HCT116 (cell line): Measurements from ENCODE around the gene SMPX. TPM values are rescaled to one million over a fixed set of nuclear protein-coding genes. Genes with fewer than 3 reads are reported as not detected.

Source experiments
- ATAC-seq: fragments of 200-7000 bp; cut with Tn5 transposase; 2 replicates; pipeline ENCODE4 v1.9.1; 2020; ENCODE audit warnings: mild to moderate bottlenecking, moderate library complexity
- BruUV-seq: library from RNA; stranded (reverse); fragments of 400-500 nt; replicated peaks from 2 replicates; lab custom pipeline; 2021; lab: Mats Ljungman, UMichigan
- CTCF ChIA-PET: fragments of 300-600 bp; sonication (Branson Sonifier 250); formaldehyde crosslinking; loops from one replicate; lab custom pipeline; 2021; ENCODE audit warnings: antibody characterized with exemption; lab: Charles Lee
- POLR2A ChIA-PET: fragments of 300-600, 350-600 bp; sonication (Branson Sonifier 250); formaldehyde crosslinking; loops from one replicate; lab custom pipeline; 2021; ENCODE audit warnings: antibody characterized with exemption; lab: Charles Lee
- RAD21 ChIA-PET, 2 experiments: fragments of 300-600 bp; sonication (Branson Sonifier 250); formaldehyde crosslinking; loops; one replicate each; lab custom pipeline; 2023; ENCODE audit warnings: low total read pairs in 2 of 2; ENCODE audit not compliant: uncharacterized antibody in 2 of 2, unreplicated experiment in 2 of 2, low non-redundant PET in 1 of 2; lab: Charles Lee
- DNase-seq: peaks from one replicate; pipeline ENCODE4 v3.0.0-alpha.2; 2010; ENCODE audit warnings: low read depth, low spot score
- H2AFZ ChIP-seq: fragments of 200-600 bp; shearing (Covaris generic), sonication (generic); 2 replicates; pipeline ENCODE4 v1.6.1; 2017; ENCODE audit warnings: low read depth, mixed run types, mixed read lengths, antibody characterized with exemption, low read length; ENCODE audit not compliant: poor library complexity, severe bottlenecking
- H3K27ac ChIP-seq: 2 replicates; pipeline ENCODE4 v1.5.1; 2012; ENCODE audit warnings: low read depth, low read length
- H3K27me3 ChIP-seq: fragments of 200-600 bp; sonication (generic); 2 replicates; pipeline ENCODE4 v1.6.1; 2016; ENCODE audit warnings: mixed run types, low read length, mixed read lengths; ENCODE audit not compliant: insufficient read depth
- H3K36me3 ChIP-seq, 2 experiments: fragments of 200-500 bp in 1 of 2; fragments of 200-600 bp in 1 of 2; sonication (Bioruptor generic) in 1 of 2; sonication (generic) in 1 of 2; 2 replicates each; pipeline versions ENCODE4 v1.5.1 to v1.6.1; 2014 to 2016; ENCODE audit warnings: low read length in 2 of 2, inconsistent platforms in 1 of 2, mixed read lengths in 1 of 2, mixed run types in 1 of 2; ENCODE audit not compliant: insufficient read depth in 2 of 2, control insufficient read depth in 1 of 2
- H3K4me1 ChIP-seq, 2 experiments: fragments of 200-600 bp in 1 of 2; sonication (generic) in 1 of 2; 2 replicates each; pipeline versions ENCODE4 v1.5.1 to v1.6.1; 2012 to 2017; ENCODE audit warnings: low read length in 2 of 2, inconsistent platforms in 1 of 2, mild to moderate bottlenecking in 1 of 2, mixed read lengths in 1 of 2, mixed run types in 1 of 2, moderate library complexity in 1 of 2; ENCODE audit not compliant: insufficient read depth in 2 of 2, control insufficient read depth in 1 of 2
- H3K4me2 ChIP-seq: fragments of 200-600 bp; sonication (generic); 2 replicates; pipeline ENCODE4 v1.6.1; 2017; ENCODE audit warnings: mixed run types, low read length, mixed read lengths
- H3K4me3 ChIP-seq, 2 experiments: fragments of 200-600 bp in 1 of 2; sonication (generic) in 1 of 2; replicated peaks in 1 of 2; 2 replicates each; pipeline ENCODE4 v1.5.1; 2011 to 2016; ENCODE audit warnings: low read length in 2 of 2, control low read depth in 1 of 2, low read depth in 1 of 2, mild to moderate bottlenecking in 1 of 2, mixed read lengths in 1 of 2, mixed run types in 1 of 2
- H3K79me2 ChIP-seq: fragments of 200-600 bp; sonication (generic); 2 replicates; pipeline ENCODE4 v1.6.1; 2017; ENCODE audit warnings: mild to moderate bottlenecking, mixed run types, low read length, moderate library complexity, mixed read lengths; ENCODE audit not compliant: insufficient read depth
- H3K9ac ChIP-seq: fragments of 200-600 bp; sonication (generic); 2 replicates; pipeline ENCODE4 v1.6.1; 2016; ENCODE audit warnings: low read length, mixed read lengths
- H3K9me2 ChIP-seq: fragments of 200-600 bp; sonication (generic), shearing (Covaris generic); 2 replicates; pipeline ENCODE4 v1.6.1; 2017; ENCODE audit warnings: mixed run types, mild to moderate bottlenecking, moderate library complexity; ENCODE audit not compliant: insufficient read depth
- H3K9me3 ChIP-seq, 2 experiments: fragments of 200-500 bp in 1 of 2; fragments of 200-600 bp in 1 of 2; sonication (Bioruptor generic) in 1 of 2; sonication (generic) in 1 of 2; 2 replicates each; pipeline ENCODE4 v1.6.1; 2014 to 2017; ENCODE audit warnings: low read length in 2 of 2, mixed read lengths in 2 of 2, inconsistent platforms in 1 of 2, low read depth in 1 of 2, mild to moderate bottlenecking in 1 of 2, mixed run types in 1 of 2, moderate library complexity in 1 of 2; ENCODE audit not compliant: control insufficient read depth in 1 of 2, insufficient read depth in 1 of 2
- H4K20me1 ChIP-seq: fragments of 200-600 bp; sonication (generic), shearing (Covaris generic); 2 replicates; pipeline ENCODE4 v1.6.1; 2017; ENCODE audit warnings: mixed run types, mild to moderate bottlenecking, moderate library complexity; ENCODE audit not compliant: insufficient read depth
- CBX3 ChIP-seq: IDR thresholded peaks from 2 replicates; pipeline ENCODE4 v1.6.1; 2012; ENCODE audit warnings: low read depth
- CEBPB ChIP-seq: IDR thresholded peaks from 2 replicates; pipeline ENCODE4 v1.6.1; 2012; ENCODE audit warnings: low read depth
- EGR1 ChIP-seq: IDR thresholded peaks from 2 replicates; pipeline ENCODE4 v1.6.1; 2012; ENCODE audit warnings: low read depth
- ELF1 ChIP-seq: IDR thresholded peaks from 2 replicates; pipeline ENCODE4 v1.6.1; 2012; ENCODE audit warnings: low read depth, borderline replicate concordance
- EZH2 ChIP-seq: fragments of 200-600 bp; sonication (generic); IDR thresholded peaks from 2 replicates; pipeline ENCODE4 v1.6.1; 2017; ENCODE audit warnings: antibody characterized with exemption, mixed run types
- JUND ChIP-seq: IDR thresholded peaks from 2 replicates; pipeline ENCODE4 v1.6.1; 2012
- POLR2A ChIP-seq: IDR thresholded peaks from 2 replicates; pipeline ENCODE4 v1.7.0; 2011; ENCODE audit warnings: borderline replicate concordance; ENCODE audit not compliant: insufficient read depth, insufficient read length; ENCODE audit errors: extremely low read depth
- POLR2AphosphoS5 ChIP-seq: IDR thresholded peaks from 2 replicates; pipeline ENCODE4 v1.6.1; 2011; ENCODE audit warnings: mild to moderate bottlenecking, low read depth, low read length, moderate library complexity
- RAD21 ChIP-seq: IDR thresholded peaks from 2 replicates; pipeline ENCODE4 v1.6.1; 2012; ENCODE audit warnings: low read depth, mild to moderate bottlenecking
- SIN3A ChIP-seq: IDR thresholded peaks from 2 replicates; pipeline ENCODE4 v1.6.1; 2012; ENCODE audit warnings: low read depth
- SP1 ChIP-seq: IDR thresholded peaks from 2 replicates; pipeline ENCODE4 v1.6.1; 2012; ENCODE audit warnings: low read depth
- SRF ChIP-seq: IDR thresholded peaks from 2 replicates; pipeline ENCODE4 v1.6.1; 2012; ENCODE audit warnings: low read depth
- YY1 ChIP-seq: IDR thresholded peaks from 2 replicates; pipeline ENCODE4 v1.6.1; 2011; ENCODE audit warnings: low read length, low read depth, moderate library complexity, mild to moderate bottlenecking; ENCODE audit not compliant: insufficient replicate concordance; ENCODE audit errors: extremely low read depth
- ZNF274 ChIP-seq: fragments of 200-500 bp; sonication (Bioruptor generic); IDR thresholded peaks from 2 replicates; pipeline ENCODE4 v1.6.1; 2014; ENCODE audit warnings: mild to moderate bottlenecking, low read depth, low read length, inconsistent platforms
- intact Hi-C: fragments of 100-400 bp; cut with micrococcal nuclease; formaldehyde crosslinking; loops from 2 replicates; pipeline ENCODE4 v1.10.0; 2022
- total RNA-seq: library from RNA; stranded (reverse); gene quantifications from one replicate; pipeline ENCODE4 v1.2.1, GENCODE V29; 2021; ENCODE audit not compliant: unreplicated experiment
- TF ChIP-seq, protein P1 (sequence below), 3 experiments: fragments of 200-600 bp in 1 of 3; sonication (generic) in 1 of 3; IDR thresholded peaks in 2 of 3; conservative IDR thresholded peaks in 1 of 3; 2 replicates each; pipeline ENCODE4 v1.5.1; 2012 to 2017; ENCODE audit warnings: low read depth in 2 of 3, low read length in 2 of 3, antibody characterized with exemption in 1 of 3, borderline replicate concordance in 1 of 3, control low read depth in 1 of 3, mild to moderate bottlenecking in 1 of 3, mixed read lengths in 1 of 3, mixed run types in 1 of 3, moderate library complexity in 1 of 3; ENCODE audit not compliant: insufficient read depth in 1 of 3
- TF ChIP-seq, protein P2 (sequence below): IDR thresholded peaks from 2 replicates; pipeline ENCODE4 v1.6.1; 2012
- TF ChIP-seq, protein P3 (sequence below): IDR thresholded peaks from 2 replicates; pipeline ENCODE4 v1.6.1; 2012
- TF ChIP-seq, protein P4 (sequence below): IDR thresholded peaks from 2 replicates; pipeline ENCODE4 v1.6.1; 2011; ENCODE audit warnings: mild to moderate bottlenecking, low read length, moderate library complexity; ENCODE audit not compliant: insufficient replicate concordance; ENCODE audit errors: extremely low read depth
- TF ChIP-seq, protein P5 (sequence below): IDR thresholded peaks from 2 replicates; pipeline ENCODE4 v1.6.1; 2012; ENCODE audit warnings: low read depth

Gene SMPX
- total RNA-seq, 1 experiment from 2014 or later, result 0.59 TPM

DNA sequence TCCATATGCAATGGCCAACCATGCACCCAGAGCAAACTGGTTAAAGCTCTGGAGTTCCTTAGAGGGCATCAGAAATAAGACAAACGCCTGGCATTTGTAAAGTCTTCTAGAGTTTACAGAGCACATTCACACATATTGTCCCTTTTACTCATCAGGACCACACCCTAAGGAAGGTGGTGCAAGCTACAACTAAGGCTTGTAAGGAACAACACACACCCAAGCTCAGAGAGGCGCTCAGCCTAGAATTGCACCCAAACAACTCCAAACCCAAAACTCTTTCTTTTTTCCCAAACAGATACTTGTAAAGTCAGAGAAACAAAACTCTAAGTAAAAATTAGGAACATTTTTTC is 46.1 kb downstream of the SMPX start:
- BruUV-seq, result no TSS peak
- no peak for ATAC-seq

More for the DNA sequence above, 46.1 kb downstream of the SMPX start:
- Histone ChIP-seq H3K27ac (no peak overlapping the region), H4K20me1 (no peaks in the 10 kb centered on the region), H3K9me3 (no peaks in the 10 kb centered on the region), H3K9ac (no peak overlapping the region), H3K36me3 (no peaks in the 10 kb centered on the region), H3K79me2 (no peaks in the 10 kb centered on the region), H3K4me3 (no peak overlapping the region), H3K9me2 (no peaks in the 10 kb centered on the region), H3K4me2 (no peak overlapping the region), H3K27me3 (no peaks in the 10 kb centered on the region), H3K4me1 (no peaks in the 10 kb centered on the region), H2AFZ (no peak overlapping the region)
- ChIA-PET POLR2A (no interaction called here), RAD21 (no interaction called here), CTCF (no interaction called here)
- TF ChIP-seq YY1, result no peak
- TF ChIP-seq, protein P1, sequence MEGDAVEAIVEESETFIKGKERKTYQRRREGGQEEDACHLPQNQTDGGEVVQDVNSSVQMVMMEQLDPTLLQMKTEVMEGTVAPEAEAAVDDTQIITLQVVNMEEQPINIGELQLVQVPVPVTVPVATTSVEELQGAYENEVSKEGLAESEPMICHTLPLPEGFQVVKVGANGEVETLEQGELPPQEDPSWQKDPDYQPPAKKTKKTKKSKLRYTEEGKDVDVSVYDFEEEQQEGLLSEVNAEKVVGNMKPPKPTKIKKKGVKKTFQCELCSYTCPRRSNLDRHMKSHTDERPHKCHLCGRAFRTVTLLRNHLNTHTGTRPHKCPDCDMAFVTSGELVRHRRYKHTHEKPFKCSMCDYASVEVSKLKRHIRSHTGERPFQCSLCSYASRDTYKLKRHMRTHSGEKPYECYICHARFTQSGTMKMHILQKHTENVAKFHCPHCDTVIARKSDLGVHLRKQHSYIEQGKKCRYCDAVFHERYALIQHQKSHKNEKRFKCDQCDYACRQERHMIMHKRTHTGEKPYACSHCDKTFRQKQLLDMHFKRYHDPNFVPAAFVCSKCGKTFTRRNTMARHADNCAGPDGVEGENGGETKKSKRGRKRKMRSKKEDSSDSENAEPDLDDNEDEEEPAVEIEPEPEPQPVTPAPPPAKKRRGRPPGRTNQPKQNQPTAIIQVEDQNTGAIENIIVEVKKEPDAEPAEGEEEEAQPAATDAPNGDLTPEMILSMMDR (IDR thresholded peaks at IDR 0.05 in 2 of 3, conservative IDR thresholded peaks at IDR 0.05 in 1 of 3; ENCODE audit: borderline replicate concordance in 1 of 3, insufficient read depth in 1 of 3, low read depth in 2 of 3, low read length in 2 of 3), result no peak
- no peak for TF ChIP-seq CEBPB
- no peak for TF ChIP-seq SP1
- no peak for TF ChIP-seq JUND
- no peak for TF ChIP-seq SRF
- TF ChIP-seq RAD21, result no peak
- no peak for TF ChIP-seq EZH2
- no peak for TF ChIP-seq ZNF274
- TF ChIP-seq, protein P2, sequence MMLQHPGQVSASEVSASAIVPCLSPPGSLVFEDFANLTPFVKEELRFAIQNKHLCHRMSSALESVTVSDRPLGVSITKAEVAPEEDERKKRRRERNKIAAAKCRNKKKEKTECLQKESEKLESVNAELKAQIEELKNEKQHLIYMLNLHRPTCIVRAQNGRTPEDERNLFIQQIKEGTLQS, result no peak
- TF ChIP-seq POLR2AphosphoS5, result no peak
- TF ChIP-seq SIN3A, result no peak
- no peak for TF ChIP-seq ELF1
- no peak for TF ChIP-seq EGR1
- TF ChIP-seq, protein P3, sequence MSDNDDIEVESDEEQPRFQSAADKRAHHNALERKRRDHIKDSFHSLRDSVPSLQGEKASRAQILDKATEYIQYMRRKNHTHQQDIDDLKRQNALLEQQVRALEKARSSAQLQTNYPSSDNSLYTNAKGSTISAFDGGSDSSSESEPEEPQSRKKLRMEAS, result no peak
- TF ChIP-seq, protein P4, sequence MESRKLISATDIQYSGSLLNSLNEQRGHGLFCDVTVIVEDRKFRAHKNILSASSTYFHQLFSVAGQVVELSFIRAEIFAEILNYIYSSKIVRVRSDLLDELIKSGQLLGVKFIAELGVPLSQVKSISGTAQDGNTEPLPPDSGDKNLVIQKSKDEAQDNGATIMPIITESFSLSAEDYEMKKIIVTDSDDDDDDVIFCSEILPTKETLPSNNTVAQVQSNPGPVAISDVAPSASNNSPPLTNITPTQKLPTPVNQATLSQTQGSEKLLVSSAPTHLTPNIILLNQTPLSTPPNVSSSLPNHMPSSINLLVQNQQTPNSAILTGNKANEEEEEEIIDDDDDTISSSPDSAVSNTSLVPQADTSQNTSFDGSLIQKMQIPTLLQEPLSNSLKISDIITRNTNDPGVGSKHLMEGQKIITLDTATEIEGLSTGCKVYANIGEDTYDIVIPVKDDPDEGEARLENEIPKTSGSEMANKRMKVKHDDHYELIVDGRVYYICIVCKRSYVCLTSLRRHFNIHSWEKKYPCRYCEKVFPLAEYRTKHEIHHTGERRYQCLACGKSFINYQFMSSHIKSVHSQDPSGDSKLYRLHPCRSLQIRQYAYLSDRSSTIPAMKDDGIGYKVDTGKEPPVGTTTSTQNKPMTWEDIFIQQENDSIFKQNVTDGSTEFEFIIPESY, result no peak
- TF ChIP-seq, protein P5, sequence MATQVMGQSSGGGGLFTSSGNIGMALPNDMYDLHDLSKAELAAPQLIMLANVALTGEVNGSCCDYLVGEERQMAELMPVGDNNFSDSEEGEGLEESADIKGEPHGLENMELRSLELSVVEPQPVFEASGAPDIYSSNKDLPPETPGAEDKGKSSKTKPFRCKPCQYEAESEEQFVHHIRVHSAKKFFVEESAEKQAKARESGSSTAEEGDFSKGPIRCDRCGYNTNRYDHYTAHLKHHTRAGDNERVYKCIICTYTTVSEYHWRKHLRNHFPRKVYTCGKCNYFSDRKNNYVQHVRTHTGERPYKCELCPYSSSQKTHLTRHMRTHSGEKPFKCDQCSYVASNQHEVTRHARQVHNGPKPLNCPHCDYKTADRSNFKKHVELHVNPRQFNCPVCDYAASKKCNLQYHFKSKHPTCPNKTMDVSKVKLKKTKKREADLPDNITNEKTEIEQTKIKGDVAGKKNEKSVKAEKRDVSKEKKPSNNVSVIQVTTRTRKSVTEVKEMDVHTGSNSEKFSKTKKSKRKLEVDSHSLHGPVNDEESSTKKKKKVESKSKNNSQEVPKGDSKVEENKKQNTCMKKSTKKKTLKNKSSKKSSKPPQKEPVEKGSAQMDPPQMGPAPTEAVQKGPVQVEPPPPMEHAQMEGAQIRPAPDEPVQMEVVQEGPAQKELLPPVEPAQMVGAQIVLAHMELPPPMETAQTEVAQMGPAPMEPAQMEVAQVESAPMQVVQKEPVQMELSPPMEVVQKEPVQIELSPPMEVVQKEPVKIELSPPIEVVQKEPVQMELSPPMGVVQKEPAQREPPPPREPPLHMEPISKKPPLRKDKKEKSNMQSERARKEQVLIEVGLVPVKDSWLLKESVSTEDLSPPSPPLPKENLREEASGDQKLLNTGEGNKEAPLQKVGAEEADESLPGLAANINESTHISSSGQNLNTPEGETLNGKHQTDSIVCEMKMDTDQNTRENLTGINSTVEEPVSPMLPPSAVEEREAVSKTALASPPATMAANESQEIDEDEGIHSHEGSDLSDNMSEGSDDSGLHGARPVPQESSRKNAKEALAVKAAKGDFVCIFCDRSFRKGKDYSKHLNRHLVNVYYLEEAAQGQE, result no peak
- no peak for TF ChIP-seq POLR2A
- TF ChIP-seq CBX3, result no peak
- intact Hi-C loops, result no loop called here
- no peak for DNase-seq
